ENCODE results near the gene ICE1. TPM values are rescaled to one million over a fixed set of nuclear protein-coding genes. Genes with fewer than 3 reads are reported as not detected.

ICE1 gene
- total and polyA plus RNA-seq, 2 of the 4 experiments (the other 2 are of a cell fraction) = 9.0 to 18.5 TPM

DNA sequence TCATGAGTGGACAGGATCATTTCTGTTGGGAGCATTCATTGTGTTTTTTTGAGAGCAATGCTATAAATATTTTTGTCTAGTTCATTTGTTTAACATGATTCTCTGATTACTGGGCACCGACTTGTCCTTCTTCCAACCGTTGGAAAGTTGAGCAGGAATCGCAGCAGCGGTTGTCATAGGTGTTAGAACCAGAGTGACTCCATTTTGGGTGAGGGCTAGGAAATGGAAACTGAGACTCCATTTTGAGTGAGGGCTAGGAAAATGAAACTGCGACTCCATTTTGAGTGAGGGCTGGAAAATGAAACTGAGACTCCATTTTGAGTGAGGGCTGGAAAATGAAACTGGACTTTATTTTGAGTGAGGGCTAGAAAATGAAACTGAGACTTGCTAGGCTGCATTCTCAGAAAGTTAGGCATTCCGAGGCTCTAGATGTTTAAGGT, 100.6 kb downstream of the ICE1 start:
- no peaks in the 10 kb centered on the region for H3K79me1 ChIP-seq (ENCODE audit: low read depth in 1 of 2, low read length in 2 of 2)
- H3K4me1 ChIP-seq (ENCODE audit: control insufficient read depth, insufficient read depth, low read length) = no peaks in the 10 kb centered on the region
- no peak overlapping the region for H2AK5ac ChIP-seq (ENCODE audit: low read depth, low read length)
- H2BK15ac ChIP-seq (ENCODE audit: low read depth, low read length) = no peak overlapping the region
- no peak overlapping the region for H3K4ac ChIP-seq (ENCODE audit: low read depth, low read length)
- no peak overlapping the region for H3K23ac ChIP-seq (ENCODE audit: low read depth, low read length)
- H2BK5ac ChIP-seq (ENCODE audit: low read depth, low read length, poor library complexity, severe bottlenecking) = no peak overlapping the region
- CTCF ChIA-PET = no interaction called here
- no peaks in the 10 kb centered on the region for H3K27me3 ChIP-seq (ENCODE audit: control insufficient read depth, insufficient read depth, low read length)
- H3K14ac ChIP-seq (replicated peaks; ENCODE audit: low read depth, low read length) = no peak overlapping the region
- dilution Hi-C loops (cut with HindIII; ENCODE audit: low sequenced_read_pairs, unreplicated experiment) (no loop called here), intact Hi-C loops (cut with micrococcal nuclease) (no loop called here), in situ Hi-C loops (cut with MboI; ENCODE audit: low sequenced_read_pairs) (no loop called here)
- POLR2A ChIA-PET (ENCODE audit: unreplicated experiment) = no interaction called here
- H4K20me1 ChIP-seq (ENCODE audit: insufficient read depth, low read length) = no peaks in the 10 kb centered on the region
- H4K91ac ChIP-seq (ENCODE audit: insufficient read depth, low read depth, low read length) = no peak overlapping the region
- TF ChIP-seq MXI1 (IDR thresholded peaks at IDR 0.05; ENCODE audit: borderline replicate concordance, low read depth, low read length) (no peak), RFX5 (IDR thresholded peaks at IDR 0.05; ENCODE audit: low read depth, low read length) (no peak), MAZ (IDR thresholded peaks at IDR 0.05; ENCODE audit: borderline replicate concordance, low read depth, low read length) (no peak), CHD1 (IDR thresholded peaks at IDR 0.05; ENCODE audit: low read depth, low read length) (no peak), BHLHE40 (IDR thresholded peaks at IDR 0.05; ENCODE audit: low read depth, low read length) (no peak), FOS (IDR thresholded peaks at IDR 0.05; ENCODE audit: low read depth, low read length) (no peak), NFE2L2 (IDR thresholded peaks at IDR 0.05; ENCODE audit: low read depth, low read length) (no peak), RCOR1 (IDR thresholded peaks at IDR 0.05; ENCODE audit: insufficient replicate concordance, low read length) (no peak), POLR2A (IDR thresholded peaks at IDR 0.05; ENCODE audit: low read depth, low read length) (no peak), MAFK (IDR thresholded peaks at IDR 0.05; ENCODE audit: low read depth, low read length) (no peak), RAD21 (IDR thresholded peaks at IDR 0.05; ENCODE audit: low read length) (no peak)
- TF ChIP-seq, protein P1, sequence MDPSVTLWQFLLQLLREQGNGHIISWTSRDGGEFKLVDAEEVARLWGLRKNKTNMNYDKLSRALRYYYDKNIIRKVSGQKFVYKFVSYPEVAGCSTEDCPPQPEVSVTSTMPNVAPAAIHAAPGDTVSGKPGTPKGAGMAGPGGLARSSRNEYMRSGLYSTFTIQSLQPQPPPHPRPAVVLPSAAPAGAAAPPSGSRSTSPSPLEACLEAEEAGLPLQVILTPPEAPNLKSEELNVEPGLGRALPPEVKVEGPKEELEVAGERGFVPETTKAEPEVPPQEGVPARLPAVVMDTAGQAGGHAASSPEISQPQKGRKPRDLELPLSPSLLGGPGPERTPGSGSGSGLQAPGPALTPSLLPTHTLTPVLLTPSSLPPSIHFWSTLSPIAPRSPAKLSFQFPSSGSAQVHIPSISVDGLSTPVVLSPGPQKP (IDR thresholded peaks at IDR 0.05; ENCODE audit: borderline replicate concordance, low read depth, low read length) = no peak
- DNase-seq = peak; percentile 35
- peak; percentile 77 for ATAC-seq (ENCODE audit: low read depth)
- H3K27ac ChIP-seq (ENCODE audit: insufficient read depth, low read length) = no peak overlapping the region
- H2AK9ac ChIP-seq (replicated peaks; ENCODE audit: low read depth, low read length, poor library complexity) = no peak overlapping the region
- H3K36me3 ChIP-seq (ENCODE audit: control insufficient read depth, insufficient read depth, low read length) = no peaks in the 10 kb centered on the region
- H2BK20ac ChIP-seq (ENCODE audit: low read depth, low read length) = no peak overlapping the region
- H3K9ac ChIP-seq (ENCODE audit: low read depth, low read length) = no peak overlapping the region
- H3K9me3 ChIP-seq (ENCODE audit: control insufficient read depth, insufficient read depth, low read length) = no peaks in the 10 kb centered on the region
- H4K8ac ChIP-seq (ENCODE audit: low read depth in 2 of 2, low read length in 2 of 2) = no peak overlapping the region
- 86% methylated on average over 1 of the region's 6 CpGs; no CpG with 5 or more reads in 1 of the 2 experiments for WGBS, 2 experiments (ENCODE audit: extremely low coverage in 2 of 2, insufficient read length in 1 of 2)
- no peak overlapping the region for H3K56ac ChIP-seq (ENCODE audit: extremely low read depth, insufficient read depth, low read length)
- H2BK120ac ChIP-seq (ENCODE audit: low read depth, low read length) = no peak overlapping the region
- H3K9me1 ChIP-seq (ENCODE audit: insufficient read depth, low read length) = no peaks in the 10 kb centered on the region
- no TSS peak for BruUV-seq (replicated peaks)
- no peak overlapping the region; the same call in 1 of the 2 replicates for H3K4me3 ChIP-seq (ENCODE audit: insufficient read depth, low read depth, low read length)
- H3K18ac ChIP-seq (ENCODE audit: low read depth, low read length) = no peak overlapping the region
- H2AFZ ChIP-seq (replicated peaks; ENCODE audit: low read length, poor library complexity) = no peak overlapping the region
- peak overlapping the region; percentile 50; the same call in 1 of the 2 replicates for H3K4me2 ChIP-seq (ENCODE audit: low read depth, low read length)
- H4K5ac ChIP-seq (ENCODE audit: low read depth, low read length) = peak overlapping the region; percentile 74; the same call in 1 of the 2 replicates
